OCI-LY3 (cell line): ENCODE results near the gene RRAGD.

Source experiments
- CTCF ChIP-seq: fragments of 200-600, 300-600 bp; sonication (generic); IDR thresholded peaks from 2 replicates; pipeline ENCODE4 v1.5.1; 2014; ENCODE audit warnings: antibody characterized with exemption, low read length, low read depth
- EZH2phosphoT487 ChIP-seq: fragments of 200-600 bp; shearing (Covaris generic); IDR thresholded peaks from 2 replicates; pipeline ENCODE4 v1.6.1; 2018; ENCODE audit warnings: antibody characterized with exemption, mixed run types, low read depth

DNA sequence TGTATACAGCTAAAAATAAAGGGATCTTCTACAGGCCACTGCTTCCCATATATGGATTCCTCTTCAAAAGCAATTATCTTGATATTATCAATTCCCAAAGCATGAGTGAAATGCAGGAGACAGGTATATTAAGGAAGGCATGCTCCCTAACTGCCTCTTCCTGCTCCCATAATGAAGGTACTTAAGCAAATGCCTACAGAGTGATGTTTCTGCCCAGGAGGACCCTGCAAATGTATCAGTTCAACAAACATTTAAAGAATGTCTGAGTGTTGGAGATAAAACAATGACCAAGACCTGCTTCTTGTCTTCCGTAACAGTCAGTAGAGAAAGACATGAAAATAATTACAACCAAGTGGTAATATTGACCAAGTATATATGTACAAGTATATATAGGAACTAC is 63.7 kb downstream of the RRAGD start:
- TF ChIP-seq CTCF (no peak), EZH2phosphoT487 (no peak)
